HG03103 (cell line): Measurements from ENCODE around the gene STX11.
"Not testable (repeated sequence)": the region's sequence is repeated elsewhere in the genome, so short reads cannot be mapped to it uniquely, and the experiment has no call there.

Experiments
- ATAC-seq: cut with Tn5 transposase; IDR thresholded peaks from one replicate; pipeline ENCODE4 v1.9.1; 2021; ENCODE audit warnings: low read depth; ENCODE audit not compliant: unreplicated experiment

The STX11 gene

GRCh38 chr6:144170044-144170443 lies 19.7 kb downstream of the STX11 start:
- ATAC-seq, result no peak

GRCh38 chr6:144171406-144171805 lies 21.1 kb downstream of the STX11 start:
- ATAC-seq, result no peak

DNA sequence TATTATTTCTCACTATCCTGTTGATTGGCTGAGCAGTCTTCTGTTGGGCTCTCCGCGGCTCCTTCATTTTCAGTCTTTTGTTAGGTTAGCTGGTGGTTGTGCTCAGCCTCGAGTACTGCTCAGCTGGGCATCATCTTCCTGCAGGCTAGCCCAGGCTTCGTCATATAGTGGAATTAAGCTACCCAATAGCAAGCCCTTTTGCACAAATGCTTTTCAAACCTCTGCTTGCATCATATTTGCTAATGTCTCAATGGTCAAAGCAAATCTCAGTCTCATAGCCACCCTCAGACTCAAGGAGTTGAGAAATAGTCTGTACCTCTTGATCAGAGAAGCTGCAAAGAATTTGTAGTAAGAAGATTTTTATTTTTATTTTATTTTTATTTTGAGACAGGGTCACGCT lies 23.7 kb downstream of the STX11 start:
- ATAC-seq, result no peak

DNA sequence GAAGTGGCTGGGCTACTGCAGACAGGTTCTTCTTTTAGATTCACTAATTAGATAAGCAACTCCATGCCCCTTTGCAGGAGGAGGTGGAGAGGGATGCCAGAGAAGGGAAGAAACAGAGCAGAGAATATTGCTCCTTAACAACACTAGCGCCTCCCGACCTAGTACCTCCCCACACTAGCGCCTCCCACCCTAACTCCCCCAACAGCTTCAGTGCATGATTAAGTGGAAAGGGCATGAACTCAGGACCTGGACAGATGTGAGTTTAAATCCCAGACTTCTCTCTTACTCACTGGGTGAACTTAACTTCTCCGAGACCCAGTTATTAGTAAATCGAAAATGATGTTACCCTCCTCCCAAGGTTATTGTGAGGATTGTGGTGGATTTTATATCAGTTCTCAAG lies 25.7 kb downstream of the STX11 start:
- ATAC-seq, result no peak

DNA sequence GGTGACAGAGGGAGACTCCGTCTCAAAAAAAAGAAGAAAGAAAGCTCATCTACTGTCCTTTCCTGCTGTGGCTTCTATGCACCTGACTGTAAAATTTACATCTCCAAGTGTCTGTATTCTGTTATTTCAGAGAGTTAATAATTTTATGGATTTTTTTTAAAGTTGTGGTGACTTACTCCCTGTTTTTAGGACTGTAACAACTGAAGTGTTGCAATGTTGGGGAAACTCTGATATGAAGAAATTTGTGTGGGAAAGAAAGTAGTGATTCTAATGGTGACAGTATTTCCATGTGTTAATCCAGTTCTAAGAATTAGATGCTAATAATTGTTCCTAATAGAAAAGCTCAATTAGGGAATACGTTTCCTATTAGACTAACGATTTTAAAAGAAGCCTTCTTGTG lies 27.4 kb downstream of the STX11 start:
- ATAC-seq, result no peak

- ATAC-seq, result no peak
These were observed 28.0 kb downstream of the STX11 start for GRCh38 chr6:144178323-144178722.

DNA sequence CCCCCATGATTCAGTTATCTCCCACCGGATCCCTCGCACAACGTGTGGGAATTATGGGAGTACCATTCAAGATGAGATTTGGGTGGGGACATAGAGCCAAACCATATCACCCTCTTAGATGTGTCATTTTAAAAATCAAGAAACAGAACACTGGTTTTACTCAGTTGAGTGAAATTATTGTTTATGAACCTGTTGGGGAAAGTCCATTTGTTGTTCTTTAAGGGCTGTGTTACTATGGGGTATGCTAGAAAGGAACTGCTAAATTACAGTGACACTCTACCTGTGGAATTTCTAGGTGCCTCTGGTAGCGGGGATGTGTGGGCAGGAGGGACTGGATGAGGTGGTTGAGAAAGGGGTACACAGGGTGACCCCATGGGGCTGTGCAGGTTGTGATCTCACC lies 28.9 kb downstream of the STX11 start:
- no peak for ATAC-seq

DNA sequence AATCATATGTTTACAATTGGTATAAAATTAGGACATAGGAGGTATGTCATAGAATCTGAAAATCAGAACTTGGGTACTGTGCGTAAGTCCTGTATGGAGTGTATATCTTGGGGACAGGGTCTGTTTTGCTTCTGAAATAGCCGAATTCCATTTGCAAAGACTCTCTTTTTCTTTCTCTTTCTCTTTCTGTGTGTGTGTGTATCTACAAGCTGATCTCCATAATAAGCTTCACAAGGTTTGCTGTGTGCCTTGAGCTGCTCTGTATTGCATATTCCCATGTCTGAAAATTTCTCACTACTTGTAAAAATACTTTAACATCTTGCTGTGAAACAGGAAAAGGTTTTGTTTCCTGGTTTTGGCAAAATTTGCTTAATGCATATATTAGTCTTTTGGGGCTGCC lies 29.5 kb downstream of the STX11 start:
- ATAC-seq, result no peak

- not testable (repeated sequence) for ATAC-seq
These were observed 30.0 kb downstream of the STX11 start for GRCh38 chr6:144180354-144180753.

DNA sequence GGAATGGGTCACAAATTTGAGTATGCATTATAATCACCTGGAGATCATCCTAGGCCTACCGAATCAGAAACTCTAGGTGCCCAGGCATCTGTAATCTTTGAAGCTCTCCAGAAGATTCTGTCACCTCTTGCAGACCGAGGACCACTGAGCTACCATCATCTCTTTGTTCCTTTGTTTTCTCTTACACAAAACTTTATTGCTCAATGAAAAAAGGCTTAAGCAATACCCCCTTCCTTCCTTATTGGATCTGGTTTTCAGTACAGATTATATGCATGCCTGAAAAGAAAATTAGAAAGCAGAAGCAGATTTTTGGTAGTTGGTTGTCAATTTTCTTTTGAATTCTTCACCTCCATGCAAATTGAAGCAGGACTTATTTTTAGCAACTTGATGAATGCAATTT lies 31.3 kb downstream of the STX11 start:
- ATAC-seq, result no peak

DNA sequence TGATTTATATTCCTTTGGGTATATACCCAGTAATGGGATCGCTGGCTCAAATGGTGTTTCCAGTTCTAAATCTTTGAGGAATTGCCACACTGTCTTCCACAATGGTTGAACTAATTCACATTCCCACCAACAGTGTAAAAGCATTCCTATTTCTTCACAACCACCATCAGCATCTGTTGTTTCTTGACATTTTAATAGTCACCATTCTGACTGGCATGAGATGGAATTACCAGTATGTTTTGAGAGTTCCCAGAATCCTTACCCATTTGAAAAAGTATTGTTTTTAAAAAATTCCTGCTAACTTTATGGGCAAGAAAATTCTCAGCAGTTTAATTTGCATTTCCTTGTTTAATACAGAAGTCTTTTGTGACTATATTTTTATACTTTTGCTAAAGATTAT lies 33.9 kb downstream of the STX11 start:
- not testable (repeated sequence) for ATAC-seq

- no peak for ATAC-seq
These were observed 35.0 kb downstream of the STX11 start for GRCh38 chr6:144185133-144185836.

GRCh38 chr6:144186817-144187625 lies 36.7 kb downstream of the STX11 start:
- ATAC-seq, result no peak

DNA sequence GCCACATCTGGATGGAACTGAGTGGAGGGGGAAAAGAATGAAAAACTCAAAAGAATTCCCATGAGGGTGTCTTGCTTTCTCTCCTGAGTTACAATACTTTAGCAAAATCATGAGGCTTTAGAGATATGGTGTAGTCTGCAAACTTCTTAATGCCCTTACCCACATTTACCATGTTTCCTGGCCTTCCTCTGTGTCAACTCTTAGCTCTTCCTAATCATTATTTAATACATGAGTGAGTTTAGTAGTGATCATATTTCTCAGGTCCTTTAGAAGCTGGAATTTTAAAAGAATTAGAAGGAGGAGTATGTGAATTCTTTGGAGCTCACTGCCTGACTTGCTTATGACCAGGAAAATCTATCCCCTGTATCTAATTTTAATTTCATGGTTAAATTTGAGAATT lies 39.0 kb downstream of the STX11 start:
- ATAC-seq, result no peak

DNA sequence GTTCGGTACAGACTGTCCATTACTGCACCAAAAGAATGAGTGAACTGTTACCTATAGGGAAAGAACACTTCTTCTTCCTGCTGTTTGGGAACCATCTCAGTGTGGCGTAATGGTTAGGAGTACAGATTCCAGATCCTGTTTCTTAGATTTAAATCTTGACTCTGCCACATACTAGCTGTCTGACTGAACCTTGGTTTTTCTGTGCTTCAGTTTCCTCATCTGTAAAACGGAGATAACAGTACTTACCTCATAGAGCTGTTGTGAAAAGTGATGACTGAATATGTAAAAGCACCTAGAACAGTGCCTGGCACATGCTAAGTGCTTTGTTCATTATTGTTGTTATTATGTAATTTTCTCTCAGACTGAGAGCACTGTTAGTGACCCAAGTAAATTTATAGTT lies 39.8 kb downstream of the STX11 start:
- ATAC-seq, result no peak

DNA sequence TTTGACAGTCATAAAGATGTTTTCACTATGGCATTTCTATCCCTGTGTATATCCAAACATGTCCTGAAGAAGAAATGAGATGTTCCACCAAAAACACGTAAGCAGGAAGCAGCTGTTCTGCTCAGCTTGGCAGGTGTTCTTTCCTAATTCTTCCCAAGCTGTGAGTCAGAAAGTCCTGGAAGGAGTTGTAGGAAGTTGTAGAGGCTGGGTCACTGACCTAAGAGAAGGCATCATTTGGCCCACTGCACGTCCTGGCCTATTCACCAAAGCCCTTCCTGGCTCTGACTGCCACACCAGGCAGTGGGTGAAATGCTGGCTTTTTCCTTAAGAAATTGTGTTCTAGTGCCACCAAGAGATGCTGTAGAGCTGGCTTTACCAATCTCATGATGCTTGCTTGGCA lies 40.3 kb downstream of the STX11 start:
- ATAC-seq, result no peak

GRCh38 chr6:144193181-144193580 lies 42.9 kb downstream of the STX11 start:
- no peak for ATAC-seq

DNA sequence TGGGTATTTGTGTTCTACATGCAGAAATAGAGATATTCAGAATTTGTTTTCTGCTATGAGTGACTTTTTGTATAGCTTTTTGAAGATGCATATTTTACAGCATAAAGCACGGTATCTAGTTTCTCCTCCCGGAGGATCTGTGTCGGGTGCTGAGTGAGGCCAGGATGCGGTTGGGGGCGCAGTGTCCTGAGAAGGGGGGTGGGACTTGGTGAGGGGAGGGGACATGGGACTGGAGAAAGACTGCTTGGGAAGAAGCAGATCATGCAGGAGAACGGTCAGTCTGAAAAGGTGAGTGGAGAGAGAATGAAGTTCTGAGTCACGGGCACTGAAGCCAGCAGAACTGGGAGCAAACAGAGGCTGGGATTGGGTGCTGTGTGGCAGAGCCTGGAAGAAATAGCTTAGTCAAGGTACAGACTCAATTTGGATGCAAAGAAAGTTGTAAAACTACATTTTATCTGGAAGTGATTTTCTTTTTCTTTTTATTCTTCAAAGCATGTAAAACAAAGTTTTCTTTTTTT lies 44.0 kb downstream of the STX11 start:
- no peak for ATAC-seq

- no peak for ATAC-seq
These were observed 45.5 kb downstream of the STX11 start for GRCh38 chr6:144195671-144196270.

DNA sequence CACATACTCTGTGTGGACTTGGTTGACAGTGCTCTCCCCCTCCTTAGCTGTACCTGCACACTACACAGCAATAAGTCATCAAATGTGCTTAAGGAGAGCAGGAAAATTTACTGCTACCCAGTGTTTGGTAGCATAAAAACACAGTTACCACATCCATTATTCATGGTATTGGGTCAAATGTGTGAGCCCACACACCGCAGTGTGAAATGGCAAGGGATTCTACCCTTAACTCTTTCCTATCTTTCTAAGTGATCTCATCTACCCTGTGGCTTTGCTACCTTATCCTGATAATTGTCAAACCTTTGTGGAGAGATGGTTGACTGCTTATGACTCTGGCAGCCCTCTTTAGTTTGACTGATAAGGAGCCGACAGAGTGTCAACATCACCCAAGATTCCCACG lies 47.6 kb downstream of the STX11 start:
- ATAC-seq, result no peak

DNA sequence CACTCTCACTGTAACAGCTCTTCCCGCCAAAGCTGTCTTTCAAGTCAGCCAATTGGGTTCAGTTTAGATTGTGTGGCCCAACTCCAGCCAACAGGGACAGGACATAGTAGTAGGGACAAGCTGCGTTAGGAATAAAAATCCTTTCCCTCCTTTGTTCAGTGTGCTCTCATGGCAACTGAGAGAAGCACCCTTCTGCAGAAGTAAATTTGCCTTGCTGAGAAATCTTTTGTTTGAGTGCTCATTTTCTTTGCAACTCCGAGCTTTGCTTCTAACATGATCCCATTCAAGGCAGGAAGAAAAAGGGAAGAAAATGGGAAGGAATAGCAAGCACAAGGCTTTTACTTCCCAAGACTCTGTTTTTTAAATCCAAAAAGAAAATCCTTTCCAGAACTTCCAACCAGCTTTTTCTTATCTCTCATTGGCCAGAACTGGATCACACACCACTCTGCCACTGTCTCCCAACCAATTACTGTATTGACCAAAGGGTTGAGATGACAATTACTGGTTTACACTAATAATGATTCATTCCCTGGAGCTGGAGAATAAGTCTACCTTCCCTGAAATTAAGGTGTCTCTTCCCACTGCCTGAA lies 52.7 kb downstream of the STX11 start:
- ATAC-seq, result no peak
